Liver (tissue), 9 donors: ENCODE results near the gene CLIC5. TPM values are rescaled to one million over a fixed set of nuclear protein-coding genes. Genes with fewer than 3 reads are reported as not detected.

Source experiments
- DNase-seq: peaks from one replicate; pipeline ENCODE4 v3.0.0-alpha.2; 2017; ENCODE audit warnings: low spot score
- H3K27ac ChIP-seq, 2 donors: one replicate each; pipeline ENCODE4 v1.7.0; 2013; ENCODE audit warnings: inconsistent platforms in 2 of 2, low read length in 2 of 2, control low read depth in 1 of 2, low read depth in 1 of 2, mild to moderate bottlenecking in 1 of 2
- H3K27me3 ChIP-seq, 4 donors: one replicate each; pipeline versions ENCODE4 v1.6.1 to v1.7.0; 2013; ENCODE audit warnings: low read length in 3 of 4, inconsistent platforms in 1 of 4, mild to moderate bottlenecking in 1 of 4, moderate library complexity in 1 of 4; ENCODE audit not compliant: control insufficient read depth in 4 of 4, insufficient read depth in 4 of 4
- H3K36me3 ChIP-seq, 4 donors: one replicate each; pipeline versions ENCODE4 v1.6.1 to v1.7.0; 2013; ENCODE audit warnings: low read length in 3 of 4, mild to moderate bottlenecking in 3 of 4, low read depth in 1 of 4, moderate library complexity in 1 of 4; ENCODE audit not compliant: control insufficient read depth in 4 of 4, insufficient read depth in 3 of 4
- H3K4me1 ChIP-seq, 4 donors: one replicate each; pipeline versions ENCODE4 v1.6.1 to v1.7.0; 2013; ENCODE audit warnings: low read length in 3 of 4, mild to moderate bottlenecking in 3 of 4, moderate library complexity in 1 of 4; ENCODE audit not compliant: control insufficient read depth in 4 of 4, insufficient read depth in 4 of 4
- H3K4me3 ChIP-seq, 3 donors: one replicate each; pipeline versions ENCODE4 v1.6.1 to v1.7.0; 2013; ENCODE audit warnings: low read length in 3 of 3, control low read depth in 1 of 3, low read depth in 1 of 3, mild to moderate bottlenecking in 1 of 3
- H3K9ac ChIP-seq, 2 donors: one replicate each; pipeline ENCODE4 v1.7.0; 2013; ENCODE audit warnings: low read length in 2 of 2, mild to moderate bottlenecking in 2 of 2, moderate library complexity in 2 of 2, control low read depth in 1 of 2, low read depth in 1 of 2
- H3K9me3 ChIP-seq, 4 donors: one replicate each; pipeline versions ENCODE4 v1.6.1 to v1.7.0; 2013; ENCODE audit warnings: low read length in 3 of 4; ENCODE audit not compliant: control insufficient read depth in 4 of 4
- FOXA2 ChIP-seq: IDR thresholded peaks from 2 replicates; pipeline ENCODE4 v1.6.1; 2016; ENCODE audit warnings: antibody characterized with exemption
- GABPA ChIP-seq, 2 donors: IDR thresholded peaks in 1 of 2; conservative IDR thresholded peaks in 1 of 2; 2 replicates each; pipeline ENCODE4 v1.6.1; 2016; ENCODE audit warnings: antibody characterized with exemption in 2 of 2, mild to moderate bottlenecking in 1 of 2, moderate library complexity in 1 of 2
- HNF4A ChIP-seq, 2 donors: conservative IDR thresholded peaks; 2 replicates each; pipeline ENCODE4 v1.6.1; 2016; ENCODE audit warnings: antibody characterized with exemption in 2 of 2, mild to moderate bottlenecking in 2 of 2
- HNF4G ChIP-seq: IDR thresholded peaks from 2 replicates; pipeline ENCODE4 v1.6.1; 2016; ENCODE audit warnings: antibody characterized with exemption
- JUND ChIP-seq, 2 donors: IDR thresholded peaks; 2 replicates each; pipeline ENCODE4 v1.6.1; 2016; ENCODE audit warnings: antibody characterized with exemption in 2 of 2
- RAD21 ChIP-seq, 2 donors: IDR thresholded peaks; 2 replicates each; pipeline ENCODE4 v1.6.1; 2016; ENCODE audit warnings: antibody characterized with exemption in 2 of 2, mild to moderate bottlenecking in 2 of 2
- RXRA ChIP-seq, 2 donors: IDR thresholded peaks; 2 replicates each; pipeline ENCODE4 v1.6.1; 2017 to 2018; ENCODE audit warnings: antibody characterized with exemption in 2 of 2, mild to moderate bottlenecking in 1 of 2
- SP1 ChIP-seq: IDR thresholded peaks from 2 replicates; pipeline ENCODE4 v1.6.1; 2018; ENCODE audit warnings: antibody characterized with exemption, mild to moderate bottlenecking
- TAF1 ChIP-seq: conservative IDR thresholded peaks from 2 replicates; pipeline ENCODE4 v1.6.1; 2016; ENCODE audit warnings: antibody characterized with exemption, mild to moderate bottlenecking
- WGBS: extraction: QIAGEN DNeasy Blood & Tissue Kit; methylation state at CpG from one replicate; pipeline ENCODE4 v1.1.7; 2013; 5-methylcytosine and 5-hydroxymethylcytosine counted together
- polyA plus RNA-seq, 2 donors: library from polyadenylated mRNA; stranded (reverse) in 1 of 2; unstranded in 1 of 2; fragments of 200-250 nt in 1 of 2; fragments of >200 nt in 1 of 2; fragmentation: Nextera tagmentation in 1 of 2; extraction: Ambion mirVana in 1 of 2; gene quantifications; one replicate each; pipeline versions ENCODE4 v1.2.1 to v1.2.3, GENCODE V29; 2013 to 2015
- total RNA-seq, 2 donors: library from RNA; depleted of rRNA; stranded (reverse); fragments of >200 nt; gene quantifications; one replicate each; pipeline ENCODE4 v1.2.3, GENCODE V29; 2014
- TF ChIP-seq, protein P1 (sequence below): IDR thresholded peaks from 2 replicates; pipeline ENCODE4 v1.6.1; 2016; ENCODE audit warnings: antibody characterized with exemption, mild to moderate bottlenecking
- TF ChIP-seq, protein P2 (sequence below): IDR thresholded peaks from 2 replicates; pipeline ENCODE4 v1.6.1; 2016; ENCODE audit warnings: antibody characterized with exemption
- TF ChIP-seq, protein P3 (sequence below): IDR thresholded peaks from 2 replicates; pipeline ENCODE4 v1.6.1; 2016; ENCODE audit warnings: antibody characterized with exemption
- TF ChIP-seq, protein P4 (sequence below): fragments of 150-350 bp; IDR thresholded peaks from 2 replicates; pipeline ENCODE4 v1.5.1; 2017; ENCODE audit warnings: improper control_type of control experiment, low read depth, low read length; ENCODE audit not compliant: missing input control
- TF ChIP-seq, protein P5 (sequence below): IDR thresholded peaks from 2 replicates; pipeline ENCODE4 v1.6.1; 2016; ENCODE audit warnings: antibody characterized with exemption
- donor health status: healthy.
- donor health status: healthy.
- donor health status: healthy.
- donor health status: healthy.
- donor health status: healthy.

The CLIC5 gene
- total and polyA plus RNA-seq, 4 donors = 0.05 to 0.33 (median 0.14) TPM

DNA sequence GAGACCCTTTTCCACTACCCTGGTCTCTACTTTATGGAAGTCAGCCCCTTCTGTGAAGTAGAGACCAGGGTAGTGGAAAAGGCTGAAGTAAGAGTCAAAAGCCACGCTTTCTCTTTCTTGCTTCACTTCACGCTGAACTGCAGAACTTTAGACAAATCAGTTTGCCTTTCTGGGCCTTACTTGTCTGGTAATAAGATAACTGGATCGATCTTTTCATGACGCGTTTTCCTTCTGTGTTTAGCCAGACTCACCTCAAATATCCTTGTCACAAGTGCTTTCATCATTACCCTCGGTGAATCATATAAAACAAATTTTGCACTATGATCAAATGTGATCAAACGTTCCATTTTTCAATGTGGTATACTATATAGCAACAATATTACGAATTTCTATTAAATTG is 170.7 kb downstream of the CLIC5 start:
- no peak for DNase-seq
- H3K4me3 ChIP-seq = no peak overlapping the region
- H3K9me3 ChIP-seq = no peaks in the 10 kb centered on the region
- TF ChIP-seq, protein P1, sequence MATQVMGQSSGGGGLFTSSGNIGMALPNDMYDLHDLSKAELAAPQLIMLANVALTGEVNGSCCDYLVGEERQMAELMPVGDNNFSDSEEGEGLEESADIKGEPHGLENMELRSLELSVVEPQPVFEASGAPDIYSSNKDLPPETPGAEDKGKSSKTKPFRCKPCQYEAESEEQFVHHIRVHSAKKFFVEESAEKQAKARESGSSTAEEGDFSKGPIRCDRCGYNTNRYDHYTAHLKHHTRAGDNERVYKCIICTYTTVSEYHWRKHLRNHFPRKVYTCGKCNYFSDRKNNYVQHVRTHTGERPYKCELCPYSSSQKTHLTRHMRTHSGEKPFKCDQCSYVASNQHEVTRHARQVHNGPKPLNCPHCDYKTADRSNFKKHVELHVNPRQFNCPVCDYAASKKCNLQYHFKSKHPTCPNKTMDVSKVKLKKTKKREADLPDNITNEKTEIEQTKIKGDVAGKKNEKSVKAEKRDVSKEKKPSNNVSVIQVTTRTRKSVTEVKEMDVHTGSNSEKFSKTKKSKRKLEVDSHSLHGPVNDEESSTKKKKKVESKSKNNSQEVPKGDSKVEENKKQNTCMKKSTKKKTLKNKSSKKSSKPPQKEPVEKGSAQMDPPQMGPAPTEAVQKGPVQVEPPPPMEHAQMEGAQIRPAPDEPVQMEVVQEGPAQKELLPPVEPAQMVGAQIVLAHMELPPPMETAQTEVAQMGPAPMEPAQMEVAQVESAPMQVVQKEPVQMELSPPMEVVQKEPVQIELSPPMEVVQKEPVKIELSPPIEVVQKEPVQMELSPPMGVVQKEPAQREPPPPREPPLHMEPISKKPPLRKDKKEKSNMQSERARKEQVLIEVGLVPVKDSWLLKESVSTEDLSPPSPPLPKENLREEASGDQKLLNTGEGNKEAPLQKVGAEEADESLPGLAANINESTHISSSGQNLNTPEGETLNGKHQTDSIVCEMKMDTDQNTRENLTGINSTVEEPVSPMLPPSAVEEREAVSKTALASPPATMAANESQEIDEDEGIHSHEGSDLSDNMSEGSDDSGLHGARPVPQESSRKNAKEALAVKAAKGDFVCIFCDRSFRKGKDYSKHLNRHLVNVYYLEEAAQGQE = no peak
- TF ChIP-seq, protein P2, sequence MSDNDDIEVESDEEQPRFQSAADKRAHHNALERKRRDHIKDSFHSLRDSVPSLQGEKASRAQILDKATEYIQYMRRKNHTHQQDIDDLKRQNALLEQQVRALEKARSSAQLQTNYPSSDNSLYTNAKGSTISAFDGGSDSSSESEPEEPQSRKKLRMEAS = no peak
- TF ChIP-seq TAF1 (no peak), FOXA2 (no peak), JUND (IDR thresholded peaks at IDR 0.05) (no peak), RAD21 (IDR thresholded peaks at IDR 0.05) (no peak), GABPA (IDR thresholded peaks at IDR 0.05 in 1 of 2, conservative IDR thresholded peaks at IDR 0.05 in 1 of 2) (no peak)
- TF ChIP-seq, protein P3, sequence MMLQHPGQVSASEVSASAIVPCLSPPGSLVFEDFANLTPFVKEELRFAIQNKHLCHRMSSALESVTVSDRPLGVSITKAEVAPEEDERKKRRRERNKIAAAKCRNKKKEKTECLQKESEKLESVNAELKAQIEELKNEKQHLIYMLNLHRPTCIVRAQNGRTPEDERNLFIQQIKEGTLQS = no peak
- TF ChIP-seq, protein P4, sequence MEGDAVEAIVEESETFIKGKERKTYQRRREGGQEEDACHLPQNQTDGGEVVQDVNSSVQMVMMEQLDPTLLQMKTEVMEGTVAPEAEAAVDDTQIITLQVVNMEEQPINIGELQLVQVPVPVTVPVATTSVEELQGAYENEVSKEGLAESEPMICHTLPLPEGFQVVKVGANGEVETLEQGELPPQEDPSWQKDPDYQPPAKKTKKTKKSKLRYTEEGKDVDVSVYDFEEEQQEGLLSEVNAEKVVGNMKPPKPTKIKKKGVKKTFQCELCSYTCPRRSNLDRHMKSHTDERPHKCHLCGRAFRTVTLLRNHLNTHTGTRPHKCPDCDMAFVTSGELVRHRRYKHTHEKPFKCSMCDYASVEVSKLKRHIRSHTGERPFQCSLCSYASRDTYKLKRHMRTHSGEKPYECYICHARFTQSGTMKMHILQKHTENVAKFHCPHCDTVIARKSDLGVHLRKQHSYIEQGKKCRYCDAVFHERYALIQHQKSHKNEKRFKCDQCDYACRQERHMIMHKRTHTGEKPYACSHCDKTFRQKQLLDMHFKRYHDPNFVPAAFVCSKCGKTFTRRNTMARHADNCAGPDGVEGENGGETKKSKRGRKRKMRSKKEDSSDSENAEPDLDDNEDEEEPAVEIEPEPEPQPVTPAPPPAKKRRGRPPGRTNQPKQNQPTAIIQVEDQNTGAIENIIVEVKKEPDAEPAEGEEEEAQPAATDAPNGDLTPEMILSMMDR = no peak
- TF ChIP-seq, protein P5, sequence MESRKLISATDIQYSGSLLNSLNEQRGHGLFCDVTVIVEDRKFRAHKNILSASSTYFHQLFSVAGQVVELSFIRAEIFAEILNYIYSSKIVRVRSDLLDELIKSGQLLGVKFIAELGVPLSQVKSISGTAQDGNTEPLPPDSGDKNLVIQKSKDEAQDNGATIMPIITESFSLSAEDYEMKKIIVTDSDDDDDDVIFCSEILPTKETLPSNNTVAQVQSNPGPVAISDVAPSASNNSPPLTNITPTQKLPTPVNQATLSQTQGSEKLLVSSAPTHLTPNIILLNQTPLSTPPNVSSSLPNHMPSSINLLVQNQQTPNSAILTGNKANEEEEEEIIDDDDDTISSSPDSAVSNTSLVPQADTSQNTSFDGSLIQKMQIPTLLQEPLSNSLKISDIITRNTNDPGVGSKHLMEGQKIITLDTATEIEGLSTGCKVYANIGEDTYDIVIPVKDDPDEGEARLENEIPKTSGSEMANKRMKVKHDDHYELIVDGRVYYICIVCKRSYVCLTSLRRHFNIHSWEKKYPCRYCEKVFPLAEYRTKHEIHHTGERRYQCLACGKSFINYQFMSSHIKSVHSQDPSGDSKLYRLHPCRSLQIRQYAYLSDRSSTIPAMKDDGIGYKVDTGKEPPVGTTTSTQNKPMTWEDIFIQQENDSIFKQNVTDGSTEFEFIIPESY = no peak
- 92% methylated on average over 8 of the region's 8 CpGs for WGBS
- H3K36me3 ChIP-seq = no peaks in the 10 kb centered on the region
- H3K4me1 ChIP-seq = peaks cover 0 to 10% (median 6%) of the 10 kb centered on the region in 4 donors
- no peak overlapping the region for H3K27ac ChIP-seq
- H3K27me3 ChIP-seq = no peaks in the 10 kb centered on the region
- H3K9ac ChIP-seq = no peak overlapping the region

DNA sequence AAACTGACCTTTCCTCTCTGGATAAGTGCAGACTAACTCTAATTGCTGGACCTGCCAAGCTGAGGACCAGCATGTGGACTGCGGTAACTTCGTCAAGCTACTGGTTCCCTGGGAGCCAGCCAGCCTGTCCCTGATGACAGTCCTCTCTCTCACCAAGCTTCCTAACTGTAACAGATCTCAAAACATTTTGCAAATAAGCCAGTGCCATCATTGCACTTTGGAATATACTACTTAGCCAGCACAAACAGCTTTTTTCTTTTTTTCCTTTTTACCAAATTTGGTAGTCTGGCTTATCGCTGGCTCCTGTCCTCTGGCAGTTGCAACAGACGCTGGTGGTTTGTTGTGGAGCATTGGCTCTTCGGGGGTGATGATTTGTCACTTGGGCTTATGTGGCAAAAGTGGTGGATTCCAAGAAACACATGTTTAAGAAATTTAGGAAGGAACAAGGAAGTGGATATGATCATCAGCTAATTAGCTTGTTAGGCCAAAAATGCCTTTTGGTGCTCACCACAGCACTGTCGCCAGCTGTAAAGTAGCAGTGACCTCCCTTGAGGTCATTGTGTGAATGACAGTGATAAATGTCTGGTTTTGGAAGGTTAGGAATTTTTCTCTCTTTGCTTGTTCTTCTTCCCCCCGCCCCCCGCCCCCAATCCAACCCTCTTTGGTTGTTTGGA is 171.7 kb downstream of the CLIC5 start:
- Histone ChIP-seq H3K4me1 (peaks cover 0 to 10% (median 6%) of the 10 kb centered on the region in 4 donors), H3K9me3 (no peaks in the 10 kb centered on the region), H3K9ac (no peak overlapping the region), H3K27me3 (no peaks in the 10 kb centered on the region), H3K4me3 (no peak overlapping the region), H3K36me3 (no peaks in the 10 kb centered on the region), H3K27ac (no peak overlapping the region)
- peak; percentile 21 for TF ChIP-seq HNF4G
- TF ChIP-seq RAD21 (IDR thresholded peaks at IDR 0.05) = no peak
- TF ChIP-seq TAF1 = no peak
- TF ChIP-seq RXRA (IDR thresholded peaks at IDR 0.05) = no peak
- TF ChIP-seq HNF4A (conservative IDR thresholded peaks at IDR 0.05) = peak in 1 of 2 donors; percentile 25
- TF ChIP-seq SP1 = peak; percentile 41
- WGBS = 57% methylated on average over 8 of the region's 8 CpGs
- DNase-seq = no peak
